Spleen (tissue), 7 donors: Measurements from ENCODE around the gene KCNMB2.

ENCODE experiments used
- POLR2A ChIP-seq, 3 donors: fragments of 450-650 bp; IDR thresholded peaks; one replicate each; pipeline ENCODE4 v1.5.1; 2017; ENCODE audit warnings: antibody characterized with exemption in 3 of 3, mild to moderate bottlenecking in 1 of 3
- POLR2AphosphoS5 ChIP-seq, 3 donors: sonication (generic); formaldehyde crosslinking; IDR thresholded peaks; one replicate each; pipeline ENCODE4 v1.5.1; 2017; ENCODE audit warnings: antibody characterized with exemption in 3 of 3
- TF ChIP-seq, protein P1 (sequence below), 11 experiments: fragments of 200-600 bp in 7 of 11; fragments of 450-650 bp in 4 of 11; sonication (generic) in 4 of 11; IDR thresholded peaks in 8 of 11; conservative IDR thresholded peaks in 3 of 11; 1 replicate in 7 of 11; 2 replicates in 4 of 11; pipeline versions ENCODE4 v1.4.0 to v1.8.0; 2016 to 2021; ENCODE audit warnings: antibody characterized with exemption in 11 of 11, inconsistent platforms in 4 of 11, mild to moderate bottlenecking in 1 of 11
- donor health status: DM: no; HTN: no; CAD: no; lungs with moderate emphysema.
- donor health status: DM: no; HTN: no; CAD: no.
- donor health status: DM: no; HTN: no; CAD: no.

- TF ChIP-seq POLR2AphosphoS5 (IDR thresholded peaks at IDR 0.05) (no peak), POLR2A (IDR thresholded peaks at IDR 0.05) (no peak)
- TF ChIP-seq, protein P1, sequence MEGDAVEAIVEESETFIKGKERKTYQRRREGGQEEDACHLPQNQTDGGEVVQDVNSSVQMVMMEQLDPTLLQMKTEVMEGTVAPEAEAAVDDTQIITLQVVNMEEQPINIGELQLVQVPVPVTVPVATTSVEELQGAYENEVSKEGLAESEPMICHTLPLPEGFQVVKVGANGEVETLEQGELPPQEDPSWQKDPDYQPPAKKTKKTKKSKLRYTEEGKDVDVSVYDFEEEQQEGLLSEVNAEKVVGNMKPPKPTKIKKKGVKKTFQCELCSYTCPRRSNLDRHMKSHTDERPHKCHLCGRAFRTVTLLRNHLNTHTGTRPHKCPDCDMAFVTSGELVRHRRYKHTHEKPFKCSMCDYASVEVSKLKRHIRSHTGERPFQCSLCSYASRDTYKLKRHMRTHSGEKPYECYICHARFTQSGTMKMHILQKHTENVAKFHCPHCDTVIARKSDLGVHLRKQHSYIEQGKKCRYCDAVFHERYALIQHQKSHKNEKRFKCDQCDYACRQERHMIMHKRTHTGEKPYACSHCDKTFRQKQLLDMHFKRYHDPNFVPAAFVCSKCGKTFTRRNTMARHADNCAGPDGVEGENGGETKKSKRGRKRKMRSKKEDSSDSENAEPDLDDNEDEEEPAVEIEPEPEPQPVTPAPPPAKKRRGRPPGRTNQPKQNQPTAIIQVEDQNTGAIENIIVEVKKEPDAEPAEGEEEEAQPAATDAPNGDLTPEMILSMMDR (IDR thresholded peaks at IDR 0.05 in 8 of 11, conservative IDR thresholded peaks at IDR 0.05 in 3 of 11) = no peak
Measured at GRCh38 chr3:178672275-178672674, 136.0 kb downstream of the KCNMB2 start.
